ENCODE results near the gene ERBIN. TPM values are rescaled to one million over a fixed set of nuclear protein-coding genes. Genes with fewer than 3 reads are reported as not detected.

Gene ERBIN
- total and polyA plus RNA-seq, 10 of the 15 experiments (the other 5 are each of a cell fraction or from before 2014, with no cell fraction given), result 9.5 to 91.1 (median 49.4) TPM

DNA sequence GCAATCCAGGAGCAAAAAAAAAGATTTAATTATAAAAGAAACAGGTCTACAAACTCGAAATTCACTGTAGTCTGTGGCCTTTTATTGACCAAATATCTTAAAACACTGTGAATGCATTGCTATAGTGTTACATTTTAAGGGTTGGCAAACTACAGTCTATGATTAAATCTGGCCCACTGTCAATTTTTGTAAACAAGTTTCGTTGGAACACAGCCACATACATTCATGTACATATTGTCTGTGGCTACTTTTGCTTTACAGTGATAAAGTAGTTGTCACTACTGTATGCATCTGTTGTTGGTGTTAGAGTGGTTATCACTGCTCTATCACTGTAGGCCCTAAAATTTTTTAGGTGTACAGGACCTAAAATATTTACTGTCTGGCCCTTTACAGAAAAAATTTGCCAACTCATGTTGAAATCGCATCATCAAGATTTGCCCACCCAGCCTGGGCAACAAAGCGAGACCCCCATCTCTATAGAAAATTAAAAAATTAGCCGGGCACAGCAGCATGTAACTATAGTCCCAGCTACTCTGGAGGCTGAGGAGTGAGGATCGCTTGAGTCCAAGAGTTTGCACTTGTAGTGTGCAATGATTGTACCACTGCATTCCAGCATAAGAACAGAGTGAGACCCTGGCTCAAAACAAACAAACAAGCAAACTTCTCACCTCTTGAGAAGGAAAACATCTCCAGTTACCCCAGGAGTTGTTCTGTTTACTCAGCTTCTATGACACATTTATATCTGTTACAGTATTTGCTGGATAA, 89.0 kb downstream of the ERBIN start:
- intact Hi-C loops (cut with micrococcal nuclease; ENCODE audit: unreplicated experiment), result loop anchor here (5.0 to 10.0 kb wide), 2 partner anchors 253 to 271 kb away; no protein-coding TSS in a partner anchor
- no peak for FAIRE-seq
- H3K79me2 ChIP-seq (ENCODE audit: control insufficient read depth, insufficient read depth, low read length), result peaks cover 5% of the 10 kb centered on the region

More for the DNA sequence above, 89.0 kb downstream of the ERBIN start:
- peaks cover 0 to 18% of the 10 kb centered on the region in 2 experiments; a peak in 1 of 4 replicates for H3K36me3 ChIP-seq (ENCODE audit: control insufficient read depth in 2 of 2, insufficient read depth in 2 of 2, low read length in 1 of 2)
- WGBS (ENCODE audit: insufficient coverage, insufficient replicate concordance, low lambda C conversion rate, missing lambda C conversion rate), result 87% methylated on average over 6 of the region's 6 CpGs
- ChIA-PET POLR2A (no interaction called here), CTCF (interaction anchor here (1.5 kb wide), 1 partner anchor 272 kb away, joined by 3 read pairs; no protein-coding TSS in a partner anchor), RAD21 (ENCODE audit: unreplicated experiment) (no interaction called here), SMC1A (ENCODE audit: uncharacterized antibody, unreplicated experiment) (interaction anchor here (1.3 kb wide), 1 partner anchor 13 kb away, joined by 3 read pairs; no protein-coding TSS in a partner anchor)
- in situ Hi-C loops (cut with MboI), result no loop called here
- ATAC-seq, result no peak
- no peak overlapping the region for H3K27ac ChIP-seq (ENCODE audit: control insufficient read depth, insufficient read depth)
- H3K9me3 ChIP-seq (replicated peaks; ENCODE audit: control insufficient read depth, insufficient read depth, low read length), result no peaks in the 10 kb centered on the region
- H4K20me1 ChIP-seq (ENCODE audit: control insufficient read depth, insufficient read depth), result no peaks in the 10 kb centered on the region
- no TSS peak for BruUV-seq (replicated peaks)
- H3K4me1 ChIP-seq (ENCODE audit: control insufficient read depth, insufficient read depth, low read length), result peaks cover 5% of the 10 kb centered on the region; the same call in 1 of the 2 replicates
- DNase-seq (ENCODE audit: low read depth, low spot score), result no peak
- no peaks in the 10 kb centered on the region for H3K27me3 ChIP-seq (replicated peaks in 1 of 2; ENCODE audit: control insufficient read depth in 2 of 2, insufficient read depth in 2 of 2, low read length in 1 of 2)
- TF ChIP-seq RCOR1 (conservative IDR thresholded peaks at IDR 0.05; ENCODE audit: low read depth, low read length) (no peak), EZH2 (IDR thresholded peaks at IDR 0.05; ENCODE audit: borderline replicate concordance, control insufficient read depth, low read depth, low read length) (no peak), WRNIP1 (IDR thresholded peaks at IDR 0.05; ENCODE audit: borderline replicate concordance, low read depth, low read length) (no peak), CUX1 (IDR thresholded peaks at IDR 0.05; ENCODE audit: insufficient replicate concordance, low read depth, low read length) (no peak), POLR2A (IDR thresholded peaks at IDR 0.05; ENCODE audit: low read depth, low read length) (no peak), CHD2 (IDR thresholded peaks at IDR 0.05; ENCODE audit: borderline replicate concordance, low read depth, low read length) (no peak), PML (IDR thresholded peaks at IDR 0.05; ENCODE audit: low read length) (no peak), CEBPB (IDR thresholded peaks at IDR 0.05; ENCODE audit: borderline replicate concordance in 1 of 2, low read depth in 2 of 2, low read length in 2 of 2) (no peak)
- TF ChIP-seq, protein P1, sequence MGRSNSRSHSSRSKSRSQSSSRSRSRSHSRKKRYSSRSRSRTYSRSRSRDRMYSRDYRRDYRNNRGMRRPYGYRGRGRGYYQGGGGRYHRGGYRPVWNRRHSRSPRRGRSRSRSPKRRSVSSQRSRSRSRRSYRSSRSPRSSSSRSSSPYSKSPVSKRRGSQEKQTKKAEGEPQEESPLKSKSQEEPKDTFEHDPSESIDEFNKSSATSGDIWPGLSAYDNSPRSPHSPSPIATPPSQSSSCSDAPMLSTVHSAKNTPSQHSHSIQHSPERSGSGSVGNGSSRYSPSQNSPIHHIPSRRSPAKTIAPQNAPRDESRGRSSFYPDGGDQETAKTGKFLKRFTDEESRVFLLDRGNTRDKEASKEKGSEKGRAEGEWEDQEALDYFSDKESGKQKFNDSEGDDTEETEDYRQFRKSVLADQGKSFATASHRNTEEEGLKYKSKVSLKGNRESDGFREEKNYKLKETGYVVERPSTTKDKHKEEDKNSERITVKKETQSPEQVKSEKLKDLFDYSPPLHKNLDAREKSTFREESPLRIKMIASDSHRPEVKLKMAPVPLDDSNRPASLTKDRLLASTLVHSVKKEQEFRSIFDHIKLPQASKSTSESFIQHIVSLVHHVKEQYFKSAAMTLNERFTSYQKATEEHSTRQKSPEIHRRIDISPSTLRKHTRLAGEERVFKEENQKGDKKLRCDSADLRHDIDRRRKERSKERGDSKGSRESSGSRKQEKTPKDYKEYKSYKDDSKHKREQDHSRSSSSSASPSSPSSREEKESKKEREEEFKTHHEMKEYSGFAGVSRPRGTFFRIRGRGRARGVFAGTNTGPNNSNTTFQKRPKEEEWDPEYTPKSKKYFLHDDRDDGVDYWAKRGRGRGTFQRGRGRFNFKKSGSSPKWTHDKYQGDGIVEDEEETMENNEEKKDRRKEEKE (IDR thresholded peaks at IDR 0.05), result no peak
- TF ChIP-seq, protein P2, sequence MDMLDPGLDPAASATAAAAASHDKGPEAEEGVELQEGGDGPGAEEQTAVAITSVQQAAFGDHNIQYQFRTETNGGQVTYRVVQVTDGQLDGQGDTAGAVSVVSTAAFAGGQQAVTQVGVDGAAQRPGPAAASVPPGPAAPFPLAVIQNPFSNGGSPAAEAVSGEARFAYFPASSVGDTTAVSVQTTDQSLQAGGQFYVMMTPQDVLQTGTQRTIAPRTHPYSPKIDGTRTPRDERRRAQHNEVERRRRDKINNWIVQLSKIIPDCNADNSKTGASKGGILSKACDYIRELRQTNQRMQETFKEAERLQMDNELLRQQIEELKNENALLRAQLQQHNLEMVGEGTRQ (IDR thresholded peaks at IDR 0.05; ENCODE audit: borderline replicate concordance, low read depth, low read length), result no peak
- H3K4me3 ChIP-seq, result no peak overlapping the region
- H3K9ac ChIP-seq (ENCODE audit: control insufficient read depth, insufficient read depth, low read length), result no peak overlapping the region
- no peak overlapping the region for H3K4me2 ChIP-seq (ENCODE audit: control insufficient read depth, insufficient read depth)
- H2AFZ ChIP-seq (ENCODE audit: control insufficient read depth, low read depth, low read length), result no peak overlapping the region

All from GM12878 (cell line).